OCI-LY7 (cell line): ENCODE data around the gene SGTA.

ENCODE experiments used
- CTCF ChIP-seq: fragments of 200-600 bp; sonication (generic); conservative IDR thresholded peaks from 2 replicates; pipeline ENCODE4 v1.5.1; 2014; ENCODE audit warnings: mild to moderate bottlenecking, antibody characterized with exemption, low read length, moderate library complexity, mixed read lengths
- EZH2phosphoT487 ChIP-seq: fragments of 200-600 bp; sonication (generic); IDR thresholded peaks from 2 replicates; pipeline ENCODE4 v1.6.1; 2018; ENCODE audit warnings: low read depth, borderline replicate concordance, mild to moderate bottlenecking, mixed run types, antibody characterized with exemption, low read length, moderate library complexity, mixed read lengths

GRCh38 chr19:2716722-2717637 is 66.1 kb downstream of the SGTA start:
- no peak for TF ChIP-seq CTCF
- TF ChIP-seq EZH2phosphoT487: no peak
